ENCODE results near the gene LRRC7. TPM values are rescaled to one million over a fixed set of nuclear protein-coding genes. Genes with fewer than 3 reads are reported as not detected.

LRRC7 gene
- total RNA-seq, 2 experiments from 2014 or later = 0.14 to 0.20 TPM

DNA sequence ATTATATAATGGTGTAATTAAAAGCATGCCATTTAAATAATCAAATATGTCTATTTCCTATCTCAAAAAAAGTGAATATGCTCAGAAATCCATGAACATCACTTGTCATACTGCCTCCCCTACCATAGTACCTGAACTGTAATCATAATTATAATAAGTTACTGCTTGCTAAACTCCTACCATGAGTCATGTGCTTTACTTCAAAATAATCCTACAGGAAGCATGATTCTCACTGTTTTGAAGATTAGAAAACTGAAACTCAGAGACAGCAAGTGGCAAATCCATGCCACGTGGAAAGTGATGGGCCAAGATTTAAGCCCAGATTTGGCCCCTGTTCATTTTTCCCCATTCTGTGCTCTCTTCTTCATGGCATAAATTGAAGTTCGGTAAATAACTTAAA is 5.2 kb downstream of the LRRC7 start:
- intact Hi-C loops (cut with DNase I, micrococcal nuclease) = no loop called here
- Mint-ChIP-seq H3K36me3 (ENCODE audit: low read depth) (no peaks in the 10 kb centered on the region), H3K4me1 (ENCODE audit: low read depth) (no peaks in the 10 kb centered on the region), H3K27me3 (peaks cover 29% of the 10 kb centered on the region), H3K9me3 (peaks cover 4% of the 10 kb centered on the region), H3K4me3 (no peak overlapping the region), H3K27ac (no peak overlapping the region)
- TF ChIP-seq, protein P1, sequence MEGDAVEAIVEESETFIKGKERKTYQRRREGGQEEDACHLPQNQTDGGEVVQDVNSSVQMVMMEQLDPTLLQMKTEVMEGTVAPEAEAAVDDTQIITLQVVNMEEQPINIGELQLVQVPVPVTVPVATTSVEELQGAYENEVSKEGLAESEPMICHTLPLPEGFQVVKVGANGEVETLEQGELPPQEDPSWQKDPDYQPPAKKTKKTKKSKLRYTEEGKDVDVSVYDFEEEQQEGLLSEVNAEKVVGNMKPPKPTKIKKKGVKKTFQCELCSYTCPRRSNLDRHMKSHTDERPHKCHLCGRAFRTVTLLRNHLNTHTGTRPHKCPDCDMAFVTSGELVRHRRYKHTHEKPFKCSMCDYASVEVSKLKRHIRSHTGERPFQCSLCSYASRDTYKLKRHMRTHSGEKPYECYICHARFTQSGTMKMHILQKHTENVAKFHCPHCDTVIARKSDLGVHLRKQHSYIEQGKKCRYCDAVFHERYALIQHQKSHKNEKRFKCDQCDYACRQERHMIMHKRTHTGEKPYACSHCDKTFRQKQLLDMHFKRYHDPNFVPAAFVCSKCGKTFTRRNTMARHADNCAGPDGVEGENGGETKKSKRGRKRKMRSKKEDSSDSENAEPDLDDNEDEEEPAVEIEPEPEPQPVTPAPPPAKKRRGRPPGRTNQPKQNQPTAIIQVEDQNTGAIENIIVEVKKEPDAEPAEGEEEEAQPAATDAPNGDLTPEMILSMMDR (IDR thresholded peaks at IDR 0.05) = no peak
- ChIA-PET CTCF (no interaction called here), POLR2A (no interaction called here)
- DNase-seq (no peak), ATAC-seq (ENCODE audit: poor library complexity) (no peak)
- Histone ChIP-seq H3K27me3 (ENCODE audit: control insufficient read depth in 1 of 2, insufficient read depth in 2 of 2, low read length in 2 of 2) (peaks cover 7 to 18% of the 10 kb centered on the region in 2 experiments), H3K4me1 (ENCODE audit: insufficient read depth, low read length) (no peaks in the 10 kb centered on the region), H3K9me3 (ENCODE audit: control insufficient read depth in 1 of 2, insufficient read depth in 1 of 2, low read length in 2 of 2) (peaks cover 0 to 9% of the 10 kb centered on the region in 2 experiments), H3K36me3 (ENCODE audit: insufficient read depth, low read length) (no peaks in the 10 kb centered on the region), H3K27ac (ENCODE audit: low read depth in 1 of 2, low read length in 2 of 2) (no peak overlapping the region), H3K4me3 (ENCODE audit: low read length) (no peak overlapping the region)

- Mint-ChIP-seq H3K9me3 (peaks cover 4% of the 10 kb centered on the region), H3K27ac (no peak overlapping the region), H3K27me3 (peaks cover 21% of the 10 kb centered on the region), H3K36me3 (ENCODE audit: low read depth) (no peaks in the 10 kb centered on the region), H3K4me3 (no peak overlapping the region), H3K4me1 (ENCODE audit: low read depth) (no peaks in the 10 kb centered on the region)
- no peak for ATAC-seq (ENCODE audit: poor library complexity)
- ChIA-PET POLR2A (no interaction called here), CTCF (no interaction called here)
- H3K27me3 ChIP-seq (ENCODE audit: control insufficient read depth in 1 of 2, insufficient read depth in 2 of 2, low read length in 2 of 2) = peaks cover 7 to 8% of the 10 kb centered on the region in 2 experiments
- H3K27ac ChIP-seq (ENCODE audit: low read depth in 1 of 2, low read length in 2 of 2) = no peak overlapping the region
- no peak for DNase-seq
- TF ChIP-seq, protein P1 (IDR thresholded peaks at IDR 0.05) = no peak
- peaks cover 0 to 4% of the 10 kb centered on the region in 2 experiments for H3K9me3 ChIP-seq (ENCODE audit: control insufficient read depth in 1 of 2, insufficient read depth in 1 of 2, low read length in 2 of 2)
- intact Hi-C loops (cut with DNase I, micrococcal nuclease) = no loop called here
- H3K36me3 ChIP-seq (ENCODE audit: insufficient read depth, low read length) = no peaks in the 10 kb centered on the region
- H3K4me1 ChIP-seq (ENCODE audit: insufficient read depth, low read length) = no peaks in the 10 kb centered on the region
- H3K4me3 ChIP-seq (ENCODE audit: low read length) = no peak overlapping the region
Measured at GRCh38 chr1:69573911-69574310, 6.2 kb downstream of the LRRC7 start.

DNA sequence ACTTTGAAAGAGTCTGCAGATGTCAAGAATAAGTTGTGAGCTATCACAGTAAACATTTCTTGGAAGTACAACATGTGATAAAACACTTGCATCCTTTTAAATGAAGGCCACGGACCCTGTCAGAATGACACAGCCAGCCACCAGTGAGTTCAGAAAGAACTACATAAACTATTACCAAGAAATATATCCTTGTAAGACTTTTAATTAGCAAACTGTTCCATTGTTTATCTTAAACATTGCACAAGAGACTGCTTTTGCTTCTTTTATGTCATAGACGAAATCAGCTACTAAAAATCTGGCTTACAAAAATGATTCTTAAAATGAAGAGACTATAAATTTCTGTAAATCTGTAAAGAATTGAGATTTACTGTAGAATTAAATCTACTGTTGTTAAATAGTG is 17.9 kb downstream of the LRRC7 start:
- no peaks in the 10 kb centered on the region for H3K36me3 ChIP-seq (ENCODE audit: insufficient read depth, low read length)
- Mint-ChIP-seq H3K9me3 (no peaks in the 10 kb centered on the region), H3K4me1 (ENCODE audit: low read depth) (no peaks in the 10 kb centered on the region), H3K27ac (no peak overlapping the region), H3K27me3 (no peaks in the 10 kb centered on the region), H3K4me3 (no peak overlapping the region), H3K36me3 (ENCODE audit: low read depth) (no peaks in the 10 kb centered on the region)
- intact Hi-C loops (cut with DNase I, micrococcal nuclease) = no loop called here
- ATAC-seq (ENCODE audit: poor library complexity) (no peak), DNase-seq (no peak)
- no peak overlapping the region for H3K27ac ChIP-seq (ENCODE audit: low read depth in 1 of 2, low read length in 2 of 2)
- CTCF ChIA-PET = no interaction called here
- no peaks in the 10 kb centered on the region for H3K4me1 ChIP-seq (ENCODE audit: insufficient read depth, low read length)
- H3K4me3 ChIP-seq (ENCODE audit: low read length) = no peak overlapping the region
- H3K27me3 ChIP-seq (ENCODE audit: control insufficient read depth in 1 of 2, insufficient read depth in 2 of 2, low read length in 2 of 2) = no peaks in the 10 kb centered on the region
- TF ChIP-seq, protein P1 (IDR thresholded peaks at IDR 0.05) = no peak
- POLR2A ChIA-PET = no interaction called here
- H3K9me3 ChIP-seq (ENCODE audit: control insufficient read depth in 1 of 2, insufficient read depth in 1 of 2, low read length in 2 of 2) = no peaks in the 10 kb centered on the region

All from CD4-positive, alpha-beta T cell (primary cell).